ENCODE data around the gene TRIAP1. TPM values are rescaled to one million over a fixed set of nuclear protein-coding genes. Genes with fewer than 3 reads are reported as not detected.

Gene TRIAP1
- total RNA-seq, 5 donors from 2014 or later (not counting 1 experiment from before 2014, with no cell fraction given): 15.9 to 24.0 (median 21.5) TPM

DNA sequence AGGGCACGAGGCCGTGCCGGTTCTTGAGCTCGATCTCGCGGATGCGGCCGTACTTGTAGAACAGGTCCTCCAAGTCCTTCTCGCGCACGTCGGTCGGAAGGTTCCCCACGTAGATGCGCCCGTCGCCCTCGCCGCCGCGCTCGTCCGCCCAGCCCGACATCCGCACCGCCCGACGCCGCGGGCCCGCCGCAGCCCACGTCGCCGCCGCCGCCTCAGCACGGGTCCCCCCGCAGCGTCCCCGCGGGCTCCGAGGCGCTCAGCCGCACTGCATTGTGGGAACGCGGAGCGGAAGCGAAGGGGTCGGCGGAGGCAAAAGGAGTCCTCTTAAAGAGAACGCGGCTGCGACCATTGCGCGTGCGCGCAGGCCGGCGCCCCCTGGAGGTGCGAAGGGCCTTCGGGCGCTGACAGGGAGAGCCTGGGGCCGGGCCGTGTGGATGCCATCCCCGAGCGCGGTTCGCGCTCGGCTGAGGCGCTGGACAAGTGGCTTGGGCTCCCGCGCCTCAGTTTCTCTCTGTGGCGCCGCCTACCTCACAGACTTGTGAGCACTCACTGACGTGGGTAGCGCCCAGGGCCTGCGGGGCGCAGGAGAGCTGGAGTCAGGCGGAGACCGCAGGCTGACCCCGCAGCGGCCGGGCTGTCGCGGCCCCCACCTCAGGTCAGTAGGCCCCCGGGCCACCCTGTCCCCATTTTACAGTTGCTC, 23.4 kb upstream of the TRIAP1 start, which contains the start of gene SRSF9:
Gene SRSF9 (minus strand): TSS at position 299 of the 700 bp plus-strand sequence. CDS start 139 bp downstream, at position 160.
- Histone ChIP-seq H3K4me1 (ENCODE audit: control insufficient read depth in 1 of 2, extremely low read depth in 1 of 2, insufficient read depth in 2 of 2, low read length in 2 of 2) (peaks cover 10 to 38% of the 10 kb centered on the region in 2 experiments), H3K9me3 (no peaks in the 10 kb centered on the region), H3K27me3 (replicated peaks in 1 of 2; ENCODE audit: control insufficient read depth in 2 of 2, extremely low read depth in 1 of 2, insufficient read depth in 2 of 2, low read length in 1 of 2) (no peaks in the 10 kb centered on the region), H3K36me3 (ENCODE audit: control insufficient read depth in 2 of 2, extremely low read depth in 1 of 2, insufficient read depth in 1 of 2, low read length in 1 of 2) (peaks cover 0 to 17% of the 10 kb centered on the region in 2 donors), H3K4me3 (ENCODE audit: control insufficient read depth in 1 of 2, extremely low read depth in 1 of 2, low read length in 1 of 2) (peak within 1 kb of the TSS; percentile 72 to 89), H3K27ac (ENCODE audit: low read length) (peak within 1 kb of the TSS; percentile 62)
- peaks cover 42 to 52% (median 51%) of the 10 kb centered on the region in 3 donors for H3K4me1 Mint-ChIP-seq
- ChIA-PET CTCF (interaction anchor here (0.5 to 2.5 kb wide), 8 partner anchors 11 to 267 kb away, joined by 3 to 14 read pairs (median 5); partner anchors contain the start of genes COX6A1 (in 1 of the 2) and DYNLL1 (in 1 of the 2)), POLR2A (interaction anchor here in 1 of 2 donors (0.7 kb wide), 1 partner anchor 26 kb away, joined by 3 read pairs; no protein-coding TSS in a partner anchor)
- peak within 1 kb of the TSS; percentile 87 to 90 for H3K27ac Mint-ChIP-seq
- peak; percentile 84 to 94 (median 92) for ATAC-seq (replicated peaks in 1 of 4)
- DNase-seq: peak; percentile 93 to 100 (median 96)
- no peaks in the 10 kb centered on the region for H3K9me3 Mint-ChIP-seq
- H3K36me3 Mint-ChIP-seq: peaks cover 16% of the 10 kb centered on the region
- H3K27me3 Mint-ChIP-seq: no peaks in the 10 kb centered on the region
- WGBS (ENCODE audit: insufficient coverage): under 1% methylated on average over 88 of the region's 88 CpGs
- H3K4me3 Mint-ChIP-seq: peak within 1 kb of the TSS; percentile 86 to 88 (median 87)

DNA sequence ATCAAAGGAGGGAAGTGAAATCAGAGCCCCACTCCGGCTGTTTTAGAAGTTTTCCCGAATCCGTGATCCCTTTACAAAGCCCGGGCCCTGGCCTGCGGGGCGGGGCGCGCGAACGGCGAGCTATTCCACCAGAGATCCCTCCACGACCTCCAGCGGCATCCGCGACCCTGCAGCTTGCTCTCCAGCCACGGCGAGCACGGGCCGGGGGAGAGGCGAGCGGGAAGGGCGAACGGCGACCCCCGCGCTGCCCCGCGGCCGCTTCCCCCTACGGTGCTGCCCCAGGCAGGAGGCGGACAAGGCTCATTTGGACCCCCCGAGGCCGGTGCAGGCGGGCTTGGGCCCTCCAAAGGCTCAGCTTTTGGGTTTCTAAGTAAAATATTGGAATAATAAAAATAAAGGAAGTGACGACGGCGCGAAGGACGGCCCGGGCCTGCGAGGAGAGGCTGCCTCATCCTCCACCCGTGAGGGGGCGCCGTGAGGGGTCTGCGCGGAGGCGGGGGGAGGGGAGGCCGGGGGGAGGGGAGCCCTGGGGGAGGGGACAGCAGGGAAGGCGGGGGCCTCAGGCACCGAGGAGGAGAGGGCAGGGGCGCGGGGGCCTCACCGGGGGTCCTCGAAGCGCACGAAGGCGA, 22.8 kb upstream of the TRIAP1 start:
- H3K27ac Mint-ChIP-seq: peak overlapping the region; percentile 84 to 90
- ChIA-PET CTCF (interaction anchor here in 1 of 2 donors (1.0 to 2.5 kb wide), 6 partner anchors 10 to 32 kb away, joined by 3 to 14 read pairs (median 5); partner anchors contain the start of genes COX6A1 and DYNLL1), POLR2A (interaction anchor here (0.6 to 1.2 kb wide), 4 partner anchors 10 to 864 kb away, joined by 3 to 5 read pairs (median 4); partner anchors contain the start of gene POP5 (in 1 of the 2))
- peak; percentile 52 to 59 (median 56) for ATAC-seq (replicated peaks in 1 of 4)
- peaks cover 10 to 38% of the 10 kb centered on the region in 2 experiments for H3K4me1 ChIP-seq (ENCODE audit: control insufficient read depth in 1 of 2, extremely low read depth in 1 of 2, insufficient read depth in 2 of 2, low read length in 2 of 2)
- H3K36me3 Mint-ChIP-seq: peaks cover 23% of the 10 kb centered on the region
- no peaks in the 10 kb centered on the region for H3K9me3 Mint-ChIP-seq
- H3K36me3 ChIP-seq (ENCODE audit: control insufficient read depth in 2 of 2, extremely low read depth in 1 of 2, insufficient read depth in 1 of 2, low read length in 1 of 2): peaks cover 0 to 24% of the 10 kb centered on the region in 2 donors
- H3K27ac ChIP-seq (ENCODE audit: low read length): peak overlapping the region; percentile 40
- peak in 8 of 35 experiments; percentile 3 to 60 (median 43) for DNase-seq
- peaks cover 45 to 52% (median 50%) of the 10 kb centered on the region in 3 donors for H3K4me1 Mint-ChIP-seq
- H3K9me3 ChIP-seq: no peaks in the 10 kb centered on the region
- peak overlapping the region; percentile 86 to 88 (median 87) for H3K4me3 Mint-ChIP-seq
- WGBS (ENCODE audit: insufficient coverage): under 1% methylated on average over 40 of the region's 57 CpGs
- H3K27me3 ChIP-seq (replicated peaks in 1 of 2; ENCODE audit: control insufficient read depth in 2 of 2, extremely low read depth in 1 of 2, insufficient read depth in 2 of 2, low read length in 1 of 2): no peaks in the 10 kb centered on the region
- no peaks in the 10 kb centered on the region for H3K27me3 Mint-ChIP-seq
- peak overlapping the region; percentile 72 to 89 for H3K4me3 ChIP-seq (ENCODE audit: control insufficient read depth in 1 of 2, extremely low read depth in 1 of 2, low read length in 1 of 2)

DNA sequence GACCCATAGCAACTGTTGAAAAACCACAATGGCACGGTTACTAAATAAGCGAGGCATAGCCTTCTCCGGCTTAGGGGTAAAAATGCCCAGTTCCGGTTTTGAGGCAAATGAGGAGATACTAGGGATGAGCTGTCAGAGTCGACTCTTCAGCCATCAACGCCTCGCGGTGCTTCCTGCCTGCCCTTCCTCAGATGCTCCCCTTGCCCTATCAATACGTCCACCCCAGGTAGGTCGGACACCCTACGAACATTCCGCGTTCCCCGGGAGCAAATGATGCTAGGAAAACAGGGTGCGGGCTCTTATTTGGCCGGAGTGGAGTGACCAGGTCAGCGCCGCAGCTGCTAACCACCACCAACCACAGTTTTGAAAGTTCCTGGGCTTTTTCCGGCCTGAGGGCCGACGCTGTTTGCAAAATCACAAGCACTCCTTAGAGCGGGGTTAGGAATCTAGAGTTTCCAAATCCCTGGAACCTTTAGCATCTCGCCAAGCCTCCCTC, 22.2 kb upstream of the TRIAP1 start:
- Mint-ChIP-seq H3K9me3 (no peaks in the 10 kb centered on the region), H3K36me3 (peaks cover 28% of the 10 kb centered on the region), H3K4me1 (peaks cover 45 to 50% (median 49%) of the 10 kb centered on the region in 3 donors), H3K27me3 (no peaks in the 10 kb centered on the region), H3K4me3 (peak overlapping the region; percentile 86 to 88 (median 87)), H3K27ac (peak overlapping the region; percentile 84)
- H3K9me3 ChIP-seq: no peaks in the 10 kb centered on the region
- H3K4me3 ChIP-seq (ENCODE audit: control insufficient read depth in 1 of 2, extremely low read depth in 1 of 2, low read length in 1 of 2): peak overlapping the region; percentile 72 to 89
- peak in 2 of 35 experiments; percentile 11 to 34 for DNase-seq
- peaks cover 10 to 38% of the 10 kb centered on the region in 2 experiments for H3K4me1 ChIP-seq (ENCODE audit: control insufficient read depth in 1 of 2, extremely low read depth in 1 of 2, insufficient read depth in 2 of 2, low read length in 2 of 2)
- CTCF ChIA-PET: interaction anchor here in 1 of 2 donors (1.3 to 2.5 kb wide), 5 partner anchors 10 to 30 kb away, joined by 4 to 14 read pairs (median 5); partner anchors contain the start of genes COX6A1 and DYNLL1
- H3K27ac ChIP-seq (ENCODE audit: low read length): peak overlapping the region; percentile 40
- no peaks in the 10 kb centered on the region for H3K27me3 ChIP-seq (replicated peaks in 1 of 2; ENCODE audit: control insufficient read depth in 2 of 2, extremely low read depth in 1 of 2, insufficient read depth in 2 of 2, low read length in 1 of 2)
- WGBS (ENCODE audit: insufficient coverage): 0% methylated on average over 9 of the region's 23 CpGs
- POLR2A ChIA-PET: interaction anchor here (0.6 to 1.2 kb wide), 4 partner anchors 9 to 864 kb away, joined by 3 to 5 read pairs (median 4); partner anchors contain the start of gene POP5 (in 1 of the 2)
- peaks cover 0 to 29% of the 10 kb centered on the region in 2 donors for H3K36me3 ChIP-seq (ENCODE audit: control insufficient read depth in 2 of 2, extremely low read depth in 1 of 2, insufficient read depth in 1 of 2, low read length in 1 of 2)
- ATAC-seq (replicated peaks in 1 of 4): no peak

DNA sequence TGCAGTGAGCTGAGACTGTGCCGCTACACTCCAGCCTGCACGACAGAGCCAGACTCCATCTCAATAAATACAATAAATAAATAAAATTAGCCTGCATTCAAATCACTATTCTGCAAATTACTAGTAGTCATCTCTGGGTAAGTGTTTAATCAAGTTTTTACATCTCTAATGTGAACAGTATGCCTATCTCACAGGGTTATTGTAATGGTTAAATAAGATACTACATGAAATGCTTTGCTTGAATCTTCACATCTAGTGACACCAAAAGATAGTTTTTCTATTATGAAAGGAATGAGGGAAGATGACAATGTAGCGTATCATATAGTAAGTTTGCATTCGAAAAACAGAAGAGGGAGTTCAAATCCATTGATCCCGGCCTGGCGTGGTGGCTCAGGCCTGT, 21.3 kb upstream of the TRIAP1 start:
- WGBS (ENCODE audit: insufficient coverage): 91% methylated on average over 4 of the region's 6 CpGs

DNA sequence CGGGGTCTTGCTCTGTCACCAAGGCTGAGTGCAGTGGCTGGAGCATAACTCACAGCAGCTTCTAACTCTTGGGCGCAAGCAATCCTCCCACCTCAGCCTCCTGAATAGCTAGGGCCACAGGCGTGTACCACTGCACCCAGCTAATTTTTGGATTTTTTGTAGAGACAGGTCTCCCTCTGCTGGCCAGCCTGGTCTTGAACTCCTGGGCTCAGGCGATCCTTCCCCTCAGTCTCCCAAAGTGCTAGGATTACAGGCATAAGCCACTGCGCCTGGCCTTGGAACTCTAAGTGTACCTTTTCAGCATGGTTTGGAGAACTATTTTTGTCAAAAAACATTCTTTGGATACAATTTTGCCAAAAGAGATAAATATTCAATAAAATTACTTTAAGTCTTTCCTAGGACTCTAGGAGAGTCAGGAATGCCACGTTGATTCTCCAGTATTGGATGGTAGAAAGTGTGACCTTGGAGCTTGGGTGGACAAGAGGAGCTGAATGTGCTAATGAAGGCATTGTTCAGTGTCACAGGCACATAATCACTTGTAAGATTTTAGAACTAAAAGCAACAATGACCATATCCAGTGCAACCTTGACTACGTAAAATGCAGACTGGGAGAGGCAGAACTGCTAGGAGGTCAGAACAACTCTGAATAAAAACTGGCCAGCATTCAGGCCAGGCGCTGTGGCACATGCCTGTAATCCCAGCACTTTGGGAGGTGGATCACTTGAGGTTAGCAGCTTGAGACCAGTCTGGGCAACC, 20.6 kb upstream of the TRIAP1 start:
- POLR2A ChIA-PET: interaction anchor here (0.5 to 1.0 kb wide), 3 partner anchors 30 to 923 kb away, joined by 4 read pairs; no protein-coding TSS in a partner anchor
- Mint-ChIP-seq H3K27me3 (no peaks in the 10 kb centered on the region), H3K4me3 (no peak overlapping the region), H3K9me3 (no peaks in the 10 kb centered on the region), H3K4me1 (peaks cover 43 to 44% (median 43%) of the 10 kb centered on the region in 3 donors), H3K27ac (no peak overlapping the region), H3K36me3 (peaks cover 37% of the 10 kb centered on the region)
- Histone ChIP-seq H3K4me3 (ENCODE audit: control insufficient read depth in 1 of 2, extremely low read depth in 1 of 2, low read length in 1 of 2) (no peak overlapping the region), H3K9me3 (no peaks in the 10 kb centered on the region), H3K4me1 (ENCODE audit: control insufficient read depth in 1 of 2, extremely low read depth in 1 of 2, insufficient read depth in 2 of 2, low read length in 2 of 2) (peaks cover 10 to 38% of the 10 kb centered on the region in 2 experiments), H3K27me3 (replicated peaks in 1 of 2; ENCODE audit: control insufficient read depth in 2 of 2, extremely low read depth in 1 of 2, insufficient read depth in 2 of 2, low read length in 1 of 2) (no peaks in the 10 kb centered on the region), H3K27ac (ENCODE audit: low read length) (no peak overlapping the region), H3K36me3 (ENCODE audit: control insufficient read depth in 2 of 2, extremely low read depth in 1 of 2, insufficient read depth in 1 of 2, low read length in 1 of 2) (peaks cover 3 to 46% of the 10 kb centered on the region in 2 donors)
- WGBS (ENCODE audit: insufficient coverage): 62% methylated on average over 6 of the region's 8 CpGs
- ATAC-seq (replicated peaks in 1 of 4) (no peak), DNase-seq (peak in 28 of 35 experiments; percentile 6 to 66 (median 30))
- CTCF ChIA-PET: interaction anchor here (0.5 to 1.8 kb wide), 11 partner anchors 11 to 266 kb away, joined by 3 to 7 read pairs (median 4); partner anchors contain the start of gene RPLP0 (in 1 of the 2)

More for the DNA sequence above, 21.3 kb upstream of the TRIAP1 start:
- Histone ChIP-seq H3K27me3 (replicated peaks in 1 of 2; ENCODE audit: control insufficient read depth in 2 of 2, extremely low read depth in 1 of 2, insufficient read depth in 2 of 2, low read length in 1 of 2) (no peaks in the 10 kb centered on the region), H3K4me1 (ENCODE audit: control insufficient read depth in 1 of 2, extremely low read depth in 1 of 2, insufficient read depth in 2 of 2, low read length in 2 of 2) (peaks cover 10 to 38% of the 10 kb centered on the region in 2 experiments), H3K27ac (ENCODE audit: low read length) (no peak overlapping the region), H3K4me3 (ENCODE audit: control insufficient read depth in 1 of 2, extremely low read depth in 1 of 2, low read length in 1 of 2) (no peak overlapping the region), H3K36me3 (ENCODE audit: control insufficient read depth in 2 of 2, extremely low read depth in 1 of 2, insufficient read depth in 1 of 2, low read length in 1 of 2) (peaks cover 0 to 39% of the 10 kb centered on the region in 2 donors), H3K9me3 (no peaks in the 10 kb centered on the region)
- Mint-ChIP-seq H3K27ac (peak overlapping the region in 1 of 2 donors; percentile 12), H3K36me3 (peaks cover 34% of the 10 kb centered on the region), H3K4me3 (peak overlapping the region; percentile 86 to 88 (median 87)), H3K27me3 (no peaks in the 10 kb centered on the region), H3K9me3 (no peaks in the 10 kb centered on the region), H3K4me1 (peaks cover 43 to 46% (median 45%) of the 10 kb centered on the region in 3 donors)
- CTCF ChIA-PET: interaction anchor here (1.0 to 1.8 kb wide), 4 partner anchors 12 to 112 kb away, joined by 3 to 7 read pairs (median 6); no protein-coding TSS in a partner anchor
- POLR2A ChIA-PET: interaction anchor here in 1 of 2 donors (0.6 to 1.2 kb wide), 2 partner anchors 11 to 257 kb away, joined by 3 read pairs; no protein-coding TSS in a partner anchor
- DNase-seq (no peak), ATAC-seq (replicated peaks in 1 of 4) (no peak)

All from T-cell (primary cell).